Measurements from ENCODE around the gene NHERF2.
A peak's percentile ranks its signal among the peaks of the same experiment; 100 is the strongest.
"Not testable (repeated sequence)": the region's sequence is repeated elsewhere in the genome, so short reads cannot be mapped to it uniquely, and the experiment has no call there.

Gene NHERF2

DNA sequence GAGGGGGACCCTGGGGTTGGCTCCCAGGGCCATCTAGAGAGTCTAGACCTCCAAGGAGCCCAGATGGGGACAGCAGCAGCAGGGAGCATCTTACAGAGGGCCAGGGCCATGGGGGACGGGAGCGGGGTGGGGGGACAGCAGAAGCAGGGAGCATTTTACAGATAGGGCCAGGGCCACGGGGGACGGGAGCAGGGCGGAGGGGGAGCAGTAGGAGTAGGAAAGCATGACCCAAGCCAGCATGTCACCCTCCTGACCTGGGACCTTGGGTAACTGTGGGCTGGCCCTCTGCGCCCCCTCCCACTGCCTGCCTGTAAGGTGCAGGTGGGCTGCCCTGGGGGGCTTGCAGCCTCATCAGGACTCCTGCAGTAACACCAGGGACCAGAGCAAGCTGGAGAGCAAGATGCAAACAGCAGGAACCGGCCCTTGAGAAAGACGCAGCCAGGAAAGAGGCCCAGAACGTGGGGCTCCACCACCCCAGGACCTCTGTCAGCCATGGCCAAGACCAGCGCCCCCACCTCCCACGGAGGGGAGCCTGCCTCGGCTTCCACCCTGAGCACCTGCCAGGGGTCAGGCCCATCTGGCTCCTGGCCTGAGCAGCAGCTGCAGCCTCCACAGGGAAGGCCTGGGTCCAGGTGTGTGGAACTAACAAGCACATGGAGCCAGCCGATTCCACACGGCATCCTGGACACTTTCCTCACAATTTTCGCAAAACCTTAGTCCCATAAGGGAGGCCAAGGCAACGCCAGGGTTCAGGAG lies 19.4 kb upstream of the NHERF2 start:
- DNase-seq: no peak

DNA sequence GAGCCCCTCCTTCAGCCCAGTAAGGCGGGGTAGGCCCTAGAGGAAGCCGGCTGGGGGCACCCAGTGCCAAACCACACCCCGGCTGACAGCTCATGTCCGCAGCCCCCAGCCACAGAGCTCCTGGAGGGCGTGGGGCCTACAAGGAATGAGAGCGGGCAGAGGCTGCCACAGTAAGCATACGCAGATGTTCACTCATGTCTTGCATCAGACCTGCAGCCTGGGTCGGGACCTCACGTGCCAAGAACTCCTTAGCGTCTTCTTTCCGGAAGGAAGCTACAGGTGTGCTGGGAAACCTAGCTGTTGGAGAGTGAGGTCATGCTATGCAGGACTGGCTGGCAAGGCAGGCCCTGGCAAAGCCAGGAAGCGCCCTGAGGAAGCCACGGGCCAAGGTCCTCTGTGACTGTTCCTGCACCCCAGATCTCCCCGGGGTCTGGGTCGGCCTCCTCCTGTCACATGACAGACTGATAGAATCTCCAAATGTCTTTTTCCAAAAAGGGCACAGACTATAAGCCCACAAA lies 18.6 kb upstream of the NHERF2 start:
- no peak for DNase-seq

DNA sequence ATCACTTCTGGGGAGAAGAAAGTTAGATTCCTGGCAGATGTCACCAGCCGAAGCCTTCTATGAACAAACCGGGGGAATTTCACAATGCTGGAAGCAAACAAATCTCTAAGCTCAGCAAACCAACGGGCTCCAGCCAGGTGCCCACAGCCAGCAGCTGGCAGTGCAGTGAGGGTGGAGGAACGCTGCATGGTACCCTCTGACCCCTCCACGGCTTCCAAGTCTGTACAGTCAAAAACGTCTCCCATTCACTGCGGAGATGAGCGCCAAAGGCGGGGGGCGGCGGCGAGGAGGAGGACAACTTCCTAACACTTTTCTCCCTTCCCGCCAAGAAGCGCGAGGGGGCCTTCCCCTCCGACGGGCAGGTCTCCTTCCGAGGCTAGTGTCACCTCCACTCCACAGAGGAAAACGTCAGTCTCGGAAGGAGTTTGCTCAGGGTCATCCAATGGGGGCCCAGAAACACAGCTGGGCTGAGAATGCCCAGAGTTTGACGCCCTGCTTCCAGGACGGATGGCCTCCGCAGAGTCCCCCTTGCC lies 18.0 kb upstream of the NHERF2 start:
- DNase-seq: no peak

DNA sequence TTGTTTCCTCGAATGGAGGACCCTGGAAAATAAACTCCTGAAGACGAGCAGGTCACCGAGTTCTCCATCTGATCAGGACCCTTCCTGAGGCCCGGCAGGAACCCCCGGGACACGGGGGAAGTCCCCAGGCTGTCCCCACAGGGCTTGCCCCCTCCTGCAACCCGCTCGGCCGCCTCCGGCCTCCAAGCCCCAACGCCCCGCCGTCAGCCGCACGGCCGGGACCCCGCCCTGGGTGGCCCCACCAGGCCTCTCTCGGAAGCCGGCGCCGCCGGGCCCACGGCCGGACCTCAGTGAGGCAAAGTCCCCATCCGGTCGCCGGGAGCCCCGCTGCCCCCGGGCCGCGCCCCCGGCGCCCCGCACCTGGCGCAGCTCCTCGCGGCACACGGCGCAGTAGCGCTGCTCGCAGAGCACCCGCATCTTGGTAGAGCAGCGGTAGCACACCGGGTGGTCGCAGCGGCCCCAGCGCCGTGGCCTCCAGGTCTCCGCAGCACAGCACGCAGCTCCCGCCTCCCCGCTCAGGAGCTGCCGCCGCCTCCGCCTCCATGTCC lies 17.5 kb upstream of the NHERF2 start:
- DNase-seq: no peak

DNA sequence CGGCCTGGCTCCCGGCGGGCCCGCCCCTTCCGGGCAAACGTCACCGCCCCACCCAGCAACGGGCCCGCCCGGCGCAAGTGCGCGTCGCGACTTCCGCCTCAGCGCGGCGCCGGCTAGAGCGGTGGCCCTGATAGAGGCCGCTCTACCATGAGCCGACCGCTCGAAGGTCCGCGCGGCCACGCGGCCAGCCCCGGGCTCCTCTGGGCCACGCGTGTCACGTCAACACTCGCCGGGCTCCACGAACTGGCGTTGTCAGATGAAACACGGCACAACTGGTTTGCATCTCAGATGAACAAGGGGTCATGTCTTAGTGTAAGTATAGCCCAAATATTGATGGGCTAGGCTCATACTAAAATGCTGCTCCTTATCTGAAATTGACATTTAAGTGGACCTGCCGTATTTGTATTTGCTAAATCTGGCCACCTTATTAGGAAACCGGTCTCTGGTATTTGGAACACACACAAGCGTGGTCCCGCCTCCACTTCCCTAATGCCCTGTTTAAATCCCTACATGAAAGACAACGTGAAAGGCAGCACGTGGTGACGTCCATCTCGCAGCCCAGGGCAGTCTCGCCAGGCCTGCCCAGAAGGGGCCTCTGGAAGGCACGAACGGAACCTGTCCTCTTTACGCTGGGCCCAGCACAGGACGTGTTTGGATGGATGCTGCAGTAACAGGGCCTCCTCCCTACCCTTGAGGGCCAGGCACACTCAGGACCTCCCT lies 16.8 kb upstream of the NHERF2 start, which contains the start of gene ZNF598:
Gene ZNF598, minus strand, starts transcription at position 31 of the 720 bp plus-strand sequence.
- peak; percentile 90 for DNase-seq

DNA sequence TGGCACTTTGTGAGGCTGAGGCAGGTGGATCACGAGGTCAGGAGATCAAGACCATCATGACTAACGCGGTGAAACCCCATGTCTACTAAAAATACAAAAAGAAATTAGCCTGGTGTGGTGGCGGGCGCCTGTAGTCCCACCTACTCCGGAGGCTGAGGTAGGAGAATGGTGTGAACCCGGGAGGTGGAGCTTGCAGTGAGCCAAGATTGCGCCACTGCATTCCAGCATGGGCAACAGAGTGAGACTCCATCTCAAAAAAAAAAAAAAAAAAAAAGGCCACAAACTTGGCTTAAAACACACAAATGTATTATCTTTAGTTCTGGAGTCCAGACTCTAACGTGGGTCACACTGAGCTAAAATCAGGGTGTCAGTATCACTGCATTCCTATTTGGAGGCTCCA lies 15.0 kb upstream of the NHERF2 start:
- not testable (repeated sequence) for DNase-seq

DNA sequence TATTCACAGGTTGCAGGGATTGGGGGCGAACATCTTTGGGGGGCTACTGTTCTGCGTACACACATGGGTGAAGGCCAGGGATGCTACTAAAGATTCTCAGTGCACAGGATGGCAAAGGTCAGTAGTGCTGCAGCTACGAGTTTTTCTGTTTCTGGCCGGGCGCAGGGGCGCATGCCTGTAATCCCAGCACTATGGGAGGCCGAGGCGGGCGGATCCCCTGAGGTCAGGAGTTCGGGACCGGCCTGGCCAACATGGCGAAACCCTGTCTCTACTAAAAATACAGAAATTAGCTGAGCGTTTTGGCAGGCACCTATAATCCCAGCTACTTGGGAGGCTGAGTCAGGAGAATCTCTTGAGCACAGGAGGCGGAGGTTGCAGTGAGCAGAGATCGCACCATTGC lies 13.2 kb upstream of the NHERF2 start:
- no peak for DNase-seq

DNA sequence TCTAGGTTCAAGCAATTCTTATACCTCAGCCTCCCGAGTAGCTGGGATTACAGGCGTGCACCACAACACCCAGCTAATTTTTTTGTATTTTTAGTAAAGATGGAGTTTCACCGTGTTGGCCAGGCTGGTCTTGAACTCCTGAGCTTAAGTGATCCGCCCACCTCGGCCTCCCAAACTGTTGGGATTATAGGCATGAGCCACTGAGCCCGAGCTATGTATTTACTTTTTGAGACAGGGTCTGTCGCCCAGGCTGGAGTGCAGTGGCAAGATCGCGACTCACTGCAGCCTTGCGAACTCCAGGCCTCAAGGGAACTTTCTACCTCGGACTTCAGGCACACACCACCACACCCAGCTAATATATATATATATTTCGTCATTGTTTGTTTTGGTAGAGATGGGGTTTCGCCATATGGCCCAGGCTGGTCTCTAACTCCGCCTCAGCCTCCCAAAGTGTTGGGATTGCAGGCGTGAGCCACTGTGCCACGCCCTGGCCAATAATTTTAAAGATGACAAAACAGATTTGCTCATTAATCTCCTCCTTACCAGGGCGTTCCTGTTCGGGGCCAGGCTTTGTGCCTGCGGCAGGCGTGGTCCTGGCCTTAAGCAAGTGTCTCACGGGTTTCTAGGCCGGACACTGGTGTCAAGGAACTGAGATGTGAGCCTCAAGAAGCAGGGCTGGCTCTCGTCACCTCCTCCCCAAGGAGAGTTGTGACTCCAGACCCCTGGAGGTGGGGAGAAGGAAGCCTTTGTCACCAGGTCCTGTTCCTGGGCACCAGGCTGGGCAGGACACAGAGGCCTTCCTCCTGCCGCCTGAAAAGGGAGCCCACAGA lies 11.4 kb upstream of the NHERF2 start:
- no peak for DNase-seq

DNA sequence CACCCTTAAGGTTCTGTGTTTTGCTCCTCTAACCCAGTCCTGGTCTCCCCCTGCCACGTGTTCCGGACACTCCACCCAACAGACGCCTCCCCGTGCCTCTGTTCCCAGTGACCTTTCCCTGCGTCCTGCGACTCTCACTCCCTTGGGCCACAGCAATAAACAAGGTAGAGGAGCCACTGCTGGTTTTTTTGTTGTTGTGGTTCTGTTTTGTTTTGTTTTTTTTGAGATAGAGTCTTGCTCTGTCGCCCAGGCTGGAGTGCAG lies 10.8 kb upstream of the NHERF2 start:
- no peak for DNase-seq

DNA sequence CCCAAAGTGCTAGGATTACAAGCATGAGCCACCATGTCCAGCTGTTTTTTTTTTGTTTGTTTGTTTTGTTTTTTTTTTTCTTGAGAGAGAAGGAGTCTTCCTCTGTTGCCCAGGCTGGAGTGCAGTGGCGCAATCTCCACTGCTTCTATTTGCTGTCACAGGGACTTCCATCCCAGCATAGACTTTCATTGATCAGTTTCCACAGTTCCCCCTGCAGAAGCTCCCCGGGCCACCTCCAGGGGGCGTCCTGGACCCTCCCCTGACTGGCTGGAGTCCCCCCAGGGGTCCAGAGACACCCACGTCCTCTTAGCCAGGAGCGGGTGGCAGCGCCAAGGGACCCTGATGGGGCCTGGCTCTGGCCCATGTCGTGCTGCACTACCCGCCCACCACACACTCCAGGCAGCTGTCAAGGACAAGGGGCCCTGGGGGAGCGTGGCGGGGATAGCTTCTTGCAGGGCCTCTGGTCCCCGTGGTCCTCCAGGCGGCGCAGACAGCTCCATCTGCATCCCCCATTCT lies 10.2 kb upstream of the NHERF2 start:
- DNase-seq: no peak

DNA sequence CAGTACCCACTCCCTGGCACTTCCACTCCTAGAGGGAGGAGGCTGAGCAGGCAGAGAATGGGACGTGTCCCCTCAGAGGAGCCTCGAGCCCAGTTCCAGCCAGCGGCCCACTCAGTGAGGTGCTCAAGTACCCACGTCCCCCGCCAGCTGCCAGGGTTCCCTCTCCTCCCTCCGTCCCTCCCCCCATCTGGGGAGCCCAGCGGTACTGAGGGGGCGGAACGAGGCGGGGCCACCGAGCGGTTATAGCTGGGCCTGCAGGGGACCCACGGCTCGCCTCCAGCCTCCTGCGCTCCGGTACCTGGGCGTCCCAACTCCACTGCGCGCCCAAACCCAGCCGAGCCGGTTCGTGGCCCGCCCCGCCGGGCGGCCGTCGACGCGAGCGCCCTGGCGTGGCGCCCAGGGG lies 7.2 kb upstream of the NHERF2 start, which contains the start of gene NPW:
Gene NPW, plus strand, starts transcription at position 268 of the 403 bp plus-strand sequence.
- DNase-seq: no peak

DNA sequence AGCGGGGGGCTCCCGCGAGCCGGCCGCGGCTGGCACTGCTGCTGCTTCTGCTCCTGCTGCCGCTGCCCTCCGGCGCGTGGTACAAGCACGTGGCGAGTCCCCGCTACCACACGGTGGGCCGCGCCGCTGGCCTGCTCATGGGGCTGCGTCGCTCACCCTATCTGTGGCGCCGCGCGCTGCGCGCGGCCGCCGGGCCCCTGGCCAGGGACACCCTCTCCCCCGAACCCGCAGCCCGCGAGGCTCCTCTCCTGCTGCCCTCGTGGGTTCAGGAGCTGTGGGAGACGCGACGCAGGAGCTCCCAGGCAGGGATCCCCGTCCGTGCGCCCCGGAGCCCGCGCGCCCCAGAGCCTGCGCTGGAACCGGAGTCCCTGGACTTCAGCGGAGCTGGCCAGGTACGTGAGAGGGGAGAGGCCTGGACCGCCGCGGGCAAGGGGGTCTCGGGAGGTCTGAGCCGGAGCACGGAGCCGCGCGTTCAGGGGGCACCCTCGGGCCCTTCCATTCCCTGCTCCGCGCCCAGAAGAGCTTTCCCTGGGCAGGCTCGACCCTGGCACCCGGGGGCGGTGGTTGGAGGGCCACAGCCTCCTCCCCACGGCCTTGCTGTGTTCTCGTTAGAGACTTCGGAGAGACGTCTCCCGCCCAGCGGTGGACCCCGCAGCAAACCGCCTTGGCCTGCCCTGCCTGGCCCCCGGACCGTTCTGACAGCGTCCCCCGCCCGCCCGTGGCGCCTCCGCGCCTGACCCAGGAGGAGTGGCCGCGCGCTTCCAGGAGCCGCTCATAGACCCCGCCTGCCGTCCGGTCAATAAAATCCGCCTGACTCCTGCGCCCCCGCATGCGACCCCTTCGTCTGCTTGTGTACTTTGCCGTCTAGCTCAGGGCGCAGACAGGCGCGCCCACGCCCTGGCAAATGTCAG lies 6.5 kb upstream of the NHERF2 start:
- DNase-seq: peak; percentile 42

DNA sequence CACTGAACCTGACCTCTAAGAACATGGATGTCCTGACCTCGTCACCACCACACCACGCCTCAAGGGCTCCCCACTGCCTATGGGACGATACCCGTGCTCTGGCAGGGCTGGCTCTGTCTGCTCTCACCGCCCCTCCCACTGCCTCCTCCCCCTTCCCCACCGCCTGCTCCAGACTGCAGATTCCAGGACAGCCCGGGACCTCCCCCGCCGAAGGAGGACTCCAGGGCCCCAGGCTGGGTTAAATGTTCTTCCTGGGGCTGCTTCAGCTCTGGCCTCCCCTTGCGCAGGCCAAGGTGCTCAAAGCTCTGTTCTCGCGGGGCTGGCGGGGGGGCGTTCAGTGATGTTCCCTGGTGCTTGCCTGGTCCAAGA lies 4.0 kb upstream of the NHERF2 start:
- DNase-seq: no peak

DNA sequence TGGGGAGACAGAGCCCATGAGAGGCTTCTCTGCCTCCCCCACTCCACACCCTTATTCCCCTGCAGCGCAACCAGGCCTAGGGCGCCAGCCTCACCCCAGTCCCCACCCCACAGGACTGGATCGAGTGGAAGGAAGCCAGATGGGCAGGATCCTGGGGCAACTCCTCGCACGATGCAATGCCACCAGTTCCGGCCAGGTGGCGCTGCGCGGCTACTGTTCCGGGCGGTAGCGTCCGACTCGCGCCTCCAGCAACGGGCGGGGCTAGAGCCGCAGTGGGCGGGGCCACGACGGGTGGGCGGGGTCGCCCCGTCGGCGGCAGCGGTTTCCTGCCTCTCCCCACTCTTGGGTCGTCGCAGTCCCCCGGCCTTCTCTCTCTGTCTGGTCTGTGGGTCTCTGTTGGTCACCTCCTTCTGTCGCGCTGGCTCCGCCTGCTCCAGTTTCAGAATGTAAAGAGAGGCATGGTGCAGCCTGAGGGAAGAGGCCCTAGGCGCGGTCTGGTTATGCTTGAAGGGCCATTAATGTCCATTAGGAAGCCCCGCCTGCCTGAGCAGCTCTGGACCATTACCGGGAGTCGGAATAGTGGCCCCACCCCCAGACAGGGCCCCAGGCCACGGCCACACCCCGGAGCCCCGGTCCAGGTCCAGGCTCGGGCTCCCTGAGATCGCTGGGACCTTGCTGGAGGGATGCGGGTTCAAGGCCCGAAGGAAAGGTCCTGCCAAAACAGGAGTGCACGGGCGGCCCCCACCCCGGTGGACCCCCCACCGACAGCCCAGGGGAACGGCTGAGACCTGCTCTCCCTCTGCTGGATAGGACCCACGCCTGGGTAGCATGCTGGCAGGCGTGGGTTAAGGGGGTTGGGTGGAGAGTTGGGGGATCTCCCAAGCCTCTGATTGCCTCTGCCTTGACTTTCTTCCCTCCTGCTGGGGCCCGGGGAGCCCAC lies 3.3 kb upstream of the NHERF2 start:
- peak; percentile 81 for DNase-seq

DNA sequence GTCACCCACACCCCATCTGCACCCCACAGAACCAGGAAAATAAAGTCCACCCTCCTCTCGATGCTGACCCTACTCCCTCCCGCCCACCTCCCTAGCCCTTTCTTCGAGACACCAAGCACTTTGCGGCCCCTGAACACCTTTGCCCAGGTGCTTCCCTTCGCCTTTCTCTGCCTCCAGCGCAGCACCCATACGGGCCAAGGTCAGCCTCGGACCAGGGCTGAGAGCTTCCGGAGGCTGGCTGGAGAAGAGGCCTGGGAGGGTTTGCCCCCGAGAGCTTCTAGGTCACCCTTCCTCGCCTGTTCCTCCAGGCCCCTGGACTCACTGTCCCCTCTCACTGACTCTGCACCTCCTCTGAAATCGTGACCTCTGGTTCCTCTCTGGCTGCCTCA lies 2.7 kb upstream of the NHERF2 start:
- DNase-seq: no peak

DNA sequence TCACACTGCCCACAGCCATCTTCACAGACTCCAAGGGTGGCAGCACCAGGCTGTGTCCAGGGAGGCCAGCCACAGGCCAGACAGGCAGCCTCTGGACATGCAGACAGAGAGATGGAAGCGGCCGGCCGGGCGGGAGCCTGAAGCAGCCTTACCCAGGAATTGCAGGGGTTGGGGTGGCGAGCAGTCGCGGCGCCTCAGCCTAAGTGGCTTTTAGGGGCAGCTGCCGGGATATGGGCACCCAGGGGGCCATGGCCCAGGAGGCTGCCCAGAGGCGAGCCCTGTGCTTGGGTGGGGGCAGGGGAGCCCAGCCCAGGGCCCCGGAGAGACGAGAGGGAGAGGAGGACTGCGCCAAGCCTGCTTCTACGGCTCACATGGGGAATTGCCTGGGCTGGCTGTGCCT lies 1.5 kb upstream of the NHERF2 start:
- DNase-seq: no peak

DNA sequence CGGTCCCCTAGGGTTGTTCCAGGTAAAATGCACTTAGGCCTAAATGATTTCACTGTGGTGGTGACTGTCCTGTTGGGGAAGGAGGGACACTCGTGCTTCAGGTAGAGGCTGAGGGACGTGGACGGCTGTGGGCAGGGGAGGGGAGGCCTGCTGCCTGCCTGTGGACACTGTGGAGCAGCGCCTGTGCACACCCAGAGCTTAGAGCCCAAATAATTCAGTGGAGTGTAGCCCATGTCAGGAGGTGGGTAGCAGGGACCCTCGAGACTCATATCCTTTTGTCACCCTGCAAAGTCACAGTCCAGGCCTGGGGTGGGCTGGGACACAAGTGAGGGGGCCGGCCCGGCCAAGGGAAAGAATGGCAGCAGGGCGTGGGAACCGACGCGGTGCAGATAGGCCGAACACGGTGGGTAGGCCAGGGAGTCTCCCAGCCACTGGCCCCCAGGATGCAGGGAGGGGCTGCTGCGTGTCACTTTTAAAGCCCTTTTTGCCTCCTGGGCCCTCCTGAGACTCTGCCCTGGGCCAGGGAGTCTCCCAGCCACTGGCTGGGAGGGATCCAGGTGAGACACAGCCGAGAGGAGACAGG lies 733 bp upstream of the NHERF2 start:
- DNase-seq: no peak

DNA sequence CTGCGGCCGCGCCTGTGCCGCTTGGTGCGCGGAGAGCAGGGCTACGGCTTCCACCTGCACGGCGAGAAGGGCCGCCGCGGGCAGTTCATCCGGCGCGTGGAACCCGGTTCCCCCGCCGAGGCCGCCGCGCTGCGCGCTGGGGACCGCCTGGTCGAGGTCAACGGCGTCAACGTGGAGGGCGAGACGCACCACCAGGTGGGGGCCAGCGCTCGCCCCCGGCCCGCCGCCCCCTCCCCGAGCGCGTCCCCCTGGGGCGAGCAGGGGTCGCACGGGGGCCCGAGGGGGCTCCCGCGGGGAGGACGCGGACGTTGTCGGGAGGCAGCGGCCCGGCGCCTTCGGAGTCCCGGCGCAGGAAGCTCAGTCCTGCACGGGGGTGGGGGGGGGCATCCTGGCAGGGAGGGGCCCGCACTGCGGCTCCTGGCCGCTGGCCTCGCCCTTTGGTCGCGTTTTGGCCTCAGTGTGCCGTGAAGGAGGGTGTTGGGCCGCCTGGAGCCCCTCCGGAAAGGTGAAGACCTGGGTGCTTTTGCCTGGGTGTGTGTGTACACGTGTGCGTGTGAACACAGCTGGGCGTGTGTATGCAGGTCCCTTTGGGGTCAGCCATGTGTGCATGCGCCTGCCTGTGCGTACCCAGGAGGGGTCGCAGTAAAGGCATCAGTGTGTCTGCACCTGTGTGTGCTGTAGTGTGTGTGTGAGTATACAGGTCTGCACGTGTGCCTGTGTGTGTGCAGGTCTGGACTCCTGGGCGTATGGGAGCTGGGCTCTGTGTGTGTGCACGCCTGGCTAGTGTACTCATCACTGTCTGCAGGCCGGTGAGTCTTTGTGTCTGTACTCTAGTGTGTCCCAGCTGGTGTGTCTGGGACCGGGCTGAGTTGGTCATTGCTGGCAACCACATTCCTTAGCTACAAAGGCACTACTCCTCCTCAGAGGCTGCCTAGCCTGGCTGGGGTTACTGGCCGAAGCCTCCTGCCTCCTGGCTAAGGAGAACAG lies 615 bp downstream of the NHERF2 start:
- no peak for DNase-seq

DNA sequence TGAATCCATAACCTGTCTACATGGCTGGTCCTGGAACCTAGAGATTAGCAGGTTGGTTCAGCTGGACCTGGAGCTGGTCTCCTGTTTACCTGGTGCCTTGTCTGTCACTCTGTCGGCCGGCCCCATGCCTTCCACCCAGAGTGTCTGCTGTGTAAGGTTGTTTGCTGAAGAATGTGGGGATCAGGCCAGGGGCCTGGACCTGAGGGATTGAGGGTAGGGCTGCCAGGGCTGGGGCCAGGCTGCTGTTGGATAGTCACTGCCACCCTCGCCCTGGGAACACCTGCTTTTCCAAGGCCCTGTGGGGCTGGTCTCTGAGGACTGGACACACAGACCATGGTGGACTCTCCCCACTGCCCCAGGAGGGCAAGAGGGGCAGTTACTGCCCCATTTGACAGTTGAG lies 1.4 kb downstream of the NHERF2 start:
- DNase-seq: no peak

Measured in COR-L47 (cell line).